ENCODE measurements around the gene NUCB2.

The NUCB2 gene

DNA sequence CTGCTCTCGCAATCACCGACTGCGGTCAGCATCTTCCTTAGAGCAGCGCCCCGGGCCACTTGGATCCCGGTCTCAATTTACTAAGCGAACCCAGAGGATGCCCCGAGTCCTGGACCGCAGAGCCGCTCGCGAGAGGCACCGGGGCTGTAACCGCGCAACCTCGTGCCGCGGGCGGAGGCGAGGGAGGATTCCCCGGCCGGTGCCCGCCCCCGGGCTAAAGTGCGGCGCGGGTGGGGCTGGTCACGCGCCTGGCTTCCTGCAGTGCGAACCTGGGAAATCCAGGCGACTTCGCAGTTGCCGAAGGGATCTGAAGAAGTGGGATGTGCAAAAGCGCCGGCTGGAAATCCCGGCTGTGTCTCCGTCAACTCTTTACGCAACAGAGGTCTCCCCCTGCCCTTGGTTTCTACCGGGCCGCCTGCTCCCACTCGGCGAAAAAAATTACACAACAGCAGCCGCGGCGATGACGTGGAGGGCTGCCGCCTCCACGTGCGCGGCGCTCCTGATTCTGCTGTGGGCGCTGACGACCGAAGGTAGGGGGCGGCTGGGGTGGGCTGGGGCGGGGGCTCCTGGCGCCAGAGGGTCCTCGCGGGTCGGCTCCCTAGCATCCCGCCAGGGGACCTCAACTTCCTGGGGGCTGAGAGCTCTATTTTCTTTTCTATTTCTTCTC, 75.1 kb downstream of the NUCB2 start, which contains the start of gene NCR3LG1:
Gene NCR3LG1 (plus strand): TSS at position 291 of the 667 bp plus-strand sequence. CDS start 170 bp downstream, at position 461.
- H3K4me3 ChIP-seq, result peak within 1 kb of the TSS; percentile 84
- TF ChIP-seq, protein P1, sequence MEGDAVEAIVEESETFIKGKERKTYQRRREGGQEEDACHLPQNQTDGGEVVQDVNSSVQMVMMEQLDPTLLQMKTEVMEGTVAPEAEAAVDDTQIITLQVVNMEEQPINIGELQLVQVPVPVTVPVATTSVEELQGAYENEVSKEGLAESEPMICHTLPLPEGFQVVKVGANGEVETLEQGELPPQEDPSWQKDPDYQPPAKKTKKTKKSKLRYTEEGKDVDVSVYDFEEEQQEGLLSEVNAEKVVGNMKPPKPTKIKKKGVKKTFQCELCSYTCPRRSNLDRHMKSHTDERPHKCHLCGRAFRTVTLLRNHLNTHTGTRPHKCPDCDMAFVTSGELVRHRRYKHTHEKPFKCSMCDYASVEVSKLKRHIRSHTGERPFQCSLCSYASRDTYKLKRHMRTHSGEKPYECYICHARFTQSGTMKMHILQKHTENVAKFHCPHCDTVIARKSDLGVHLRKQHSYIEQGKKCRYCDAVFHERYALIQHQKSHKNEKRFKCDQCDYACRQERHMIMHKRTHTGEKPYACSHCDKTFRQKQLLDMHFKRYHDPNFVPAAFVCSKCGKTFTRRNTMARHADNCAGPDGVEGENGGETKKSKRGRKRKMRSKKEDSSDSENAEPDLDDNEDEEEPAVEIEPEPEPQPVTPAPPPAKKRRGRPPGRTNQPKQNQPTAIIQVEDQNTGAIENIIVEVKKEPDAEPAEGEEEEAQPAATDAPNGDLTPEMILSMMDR (IDR thresholded peaks at IDR 0.05), result no peak
- peak; percentile 81 for DNase-seq (ENCODE audit: low spot score)
- peak within 1 kb of the TSS; percentile 84 to 92 for H3K27ac ChIP-seq

DNA sequence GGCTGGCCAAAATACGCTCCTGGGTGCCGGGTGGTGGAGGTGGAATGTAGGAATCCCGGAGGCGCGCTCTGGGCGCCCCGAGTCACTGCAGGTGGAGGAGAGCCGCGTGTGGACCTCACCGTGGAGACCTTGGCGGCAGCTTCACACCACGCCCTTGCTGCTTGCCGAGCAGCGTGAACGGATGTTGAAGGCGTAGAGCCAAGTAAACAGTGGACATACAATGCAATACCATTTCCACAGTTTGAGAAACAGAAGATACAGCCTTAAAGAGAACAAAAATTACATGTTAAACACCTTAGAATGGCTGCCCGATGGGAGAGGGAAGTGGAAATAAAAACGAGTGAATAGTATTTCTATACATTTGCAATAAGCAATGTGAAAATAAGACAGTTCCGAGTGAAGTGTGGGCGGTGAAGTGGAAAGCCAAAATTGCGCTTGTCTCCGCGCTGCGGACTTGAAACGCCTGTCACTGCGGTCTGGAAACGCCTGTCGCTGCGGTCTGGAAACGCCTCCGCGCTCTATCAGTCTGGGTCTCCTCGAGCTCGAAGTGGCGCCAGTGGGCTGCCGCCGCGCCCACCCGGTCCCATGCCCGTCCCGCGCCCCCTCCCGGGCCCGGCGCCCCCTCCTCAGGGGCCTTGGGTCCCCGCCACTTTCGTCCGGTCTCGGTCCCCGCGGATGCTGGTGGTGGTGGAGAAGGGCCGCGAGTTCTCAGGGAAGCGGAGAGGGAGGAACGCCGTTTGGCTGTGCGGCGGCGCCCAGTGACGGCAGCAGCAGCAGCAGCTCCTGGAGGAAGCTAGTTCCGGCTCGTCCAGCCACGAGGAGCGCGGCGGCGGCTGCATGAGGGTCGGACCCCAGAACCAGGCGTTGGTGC, 76.6 kb downstream of the NUCB2 start:
- TF ChIP-seq, protein P1 (IDR thresholded peaks at IDR 0.05), result no peak
- peak overlapping the region; percentile 84 to 92 for H3K27ac ChIP-seq

DNA sequence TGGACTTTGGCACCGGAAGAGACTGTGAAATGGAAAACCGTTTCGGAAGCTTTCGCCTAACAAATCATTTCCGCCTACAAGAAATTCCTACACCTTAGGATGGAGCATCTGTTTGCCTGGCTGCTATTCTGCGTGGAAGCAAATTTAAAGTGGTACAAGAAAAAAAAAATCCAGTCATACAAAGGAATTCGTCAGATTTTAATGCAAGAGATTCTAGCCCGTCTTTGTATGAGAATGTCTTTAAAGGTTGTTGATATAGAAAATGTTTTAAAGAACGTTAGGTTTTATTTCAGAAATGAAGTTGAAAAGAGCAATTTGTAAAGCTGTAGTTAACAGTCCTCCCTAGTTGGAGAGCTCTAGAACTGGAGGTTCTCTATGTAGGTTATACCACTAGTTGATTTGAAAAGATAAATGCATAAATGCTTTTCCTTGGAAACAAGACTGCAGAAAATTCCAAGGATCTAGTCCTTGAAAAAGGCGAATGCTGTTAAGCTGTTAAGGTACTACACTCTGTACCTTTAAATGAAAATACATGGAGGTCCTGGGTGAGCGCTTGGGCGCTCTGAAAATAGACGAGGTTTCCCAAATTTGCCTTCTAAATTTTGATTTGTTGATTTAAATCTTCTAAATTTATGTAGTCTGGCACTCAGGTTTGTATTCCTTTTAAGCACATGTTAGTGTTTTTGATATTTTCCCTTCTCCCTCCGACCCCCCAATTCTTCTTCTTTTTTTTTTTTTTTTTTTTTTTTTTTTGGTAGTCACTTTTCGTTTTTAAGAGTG, 77.5 kb downstream of the NUCB2 start:
- peak overlapping the region; percentile 84 for H3K4me3 ChIP-seq
- peak overlapping the region; percentile 84 to 92 for H3K27ac ChIP-seq
- no peak for DNase-seq (ENCODE audit: low spot score)
- TF ChIP-seq, protein P1 (IDR thresholded peaks at IDR 0.05), result peak; percentile 4

More for the DNA sequence above, 76.6 kb downstream of the NUCB2 start:
- peak; percentile 89 for DNase-seq (ENCODE audit: low spot score)
- H3K4me3 ChIP-seq, result peak overlapping the region; percentile 84

DNA sequence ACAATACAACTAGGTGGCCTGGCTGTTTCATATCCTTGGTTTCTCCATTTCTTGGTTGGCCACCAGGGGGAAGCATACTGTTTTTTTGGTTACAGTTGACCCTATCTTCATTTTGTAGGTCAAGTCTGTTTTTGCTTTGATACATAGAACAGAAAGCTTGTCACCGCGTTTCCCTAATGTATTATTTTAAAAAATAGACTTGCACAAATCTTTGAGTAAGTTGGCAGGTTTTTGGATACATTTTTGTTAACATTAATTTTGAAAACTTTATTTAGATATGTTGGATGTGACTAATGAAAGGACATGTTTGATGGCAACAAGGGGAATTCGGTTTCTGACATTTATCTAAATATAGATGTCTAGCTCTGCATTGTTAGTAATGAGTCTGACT, 78.1 kb downstream of the NUCB2 start:
- no peak overlapping the region for H3K4me3 ChIP-seq
- TF ChIP-seq, protein P1 (IDR thresholded peaks at IDR 0.05), result no peak
- no peak overlapping the region for H3K27ac ChIP-seq
- no peak for DNase-seq (ENCODE audit: low spot score)

DNA sequence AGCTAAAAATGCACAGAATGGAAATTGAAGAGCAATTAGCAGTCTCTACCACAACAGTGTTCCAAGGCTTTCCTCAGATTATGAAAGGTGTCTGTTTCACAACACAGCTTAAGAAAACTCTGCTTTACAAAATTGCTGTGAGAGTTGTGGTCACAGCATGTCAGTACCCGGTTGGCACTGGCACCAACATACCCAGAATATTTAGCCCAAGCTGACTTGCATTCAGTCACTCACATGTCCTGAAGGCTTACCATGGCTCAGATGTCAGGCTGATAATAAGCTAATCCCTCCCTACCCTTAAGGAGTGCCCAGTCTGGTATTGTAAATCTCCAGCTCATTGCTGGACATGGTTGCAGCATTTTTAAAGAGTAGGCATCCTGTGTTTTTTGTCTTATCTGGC, 90.0 kb downstream of the NUCB2 start:
- Histone ChIP-seq H3K4me3 (no peak overlapping the region), H3K27ac (no peak overlapping the region)
- TF ChIP-seq, protein P1 (IDR thresholded peaks at IDR 0.05), result no peak
- DNase-seq (ENCODE audit: low spot score), result no peak

DNA sequence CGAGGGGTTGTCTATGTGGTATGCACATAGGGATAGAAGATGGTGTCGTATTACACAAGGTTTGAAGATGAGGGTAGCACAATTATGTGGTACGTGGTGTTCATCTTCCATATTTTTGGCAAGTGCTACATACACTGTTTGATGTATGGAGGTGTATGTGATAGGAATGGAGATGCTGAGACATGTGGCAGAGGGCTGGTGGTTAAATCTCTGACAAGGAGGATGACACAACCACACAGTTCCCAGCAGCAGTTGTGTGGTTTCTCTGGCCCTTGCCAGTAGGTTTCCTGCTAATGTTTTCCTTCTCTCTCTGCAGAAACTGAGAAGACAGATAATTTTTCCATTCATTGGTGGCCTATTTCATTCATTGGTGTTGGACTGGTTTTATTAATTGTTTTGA, 92.0 kb downstream of the NUCB2 start:
- TF ChIP-seq, protein P1 (IDR thresholded peaks at IDR 0.05), result no peak
- H3K4me3 ChIP-seq, result no peak overlapping the region
- DNase-seq (ENCODE audit: low spot score), result no peak
- H3K27ac ChIP-seq, result no peak overlapping the region

Data from coronary artery (tissue), 2 donors.